ENCODE results near the gene PRPF4.

PRPF4 gene

GRCh38 chr9:113320051-113320450 is 44.6 kb downstream of the PRPF4 start:
- Histone ChIP-seq H3K4me1 (ENCODE audit: control insufficient read depth in 1 of 2, insufficient read depth in 2 of 2, low read length in 2 of 2) (no peaks in the 10 kb centered on the region), H3K9ac (ENCODE audit: low read depth in 1 of 2, low read length in 2 of 2) (no peak overlapping the region), H3K4me3 (ENCODE audit: low read depth in 1 of 2, low read length in 2 of 2) (no peak overlapping the region), H3K27ac (ENCODE audit: low read depth, low read length) (no peak overlapping the region), H3K27me3 (ENCODE audit: control insufficient read depth in 1 of 2, insufficient read depth in 2 of 2, low read length in 2 of 2) (no peaks in the 10 kb centered on the region), H3K36me3 (ENCODE audit: control insufficient read depth in 1 of 2, insufficient read depth in 2 of 2, low read length in 2 of 2) (no peaks in the 10 kb centered on the region), H3K9me3 (ENCODE audit: control insufficient read depth in 1 of 2, low read length in 2 of 2) (no peaks in the 10 kb centered on the region)

GRCh38 chr9:113322671-113323070 is 47.2 kb downstream of the PRPF4 start:
- no peak overlapping the region for H3K27ac ChIP-seq (ENCODE audit: low read depth, low read length)
- no peaks in the 10 kb centered on the region for H3K36me3 ChIP-seq (ENCODE audit: control insufficient read depth in 1 of 2, insufficient read depth in 2 of 2, low read length in 2 of 2)
- H3K27me3 ChIP-seq (ENCODE audit: control insufficient read depth in 1 of 2, insufficient read depth in 2 of 2, low read length in 2 of 2), result no peaks in the 10 kb centered on the region
- H3K4me1 ChIP-seq (ENCODE audit: control insufficient read depth in 1 of 2, insufficient read depth in 2 of 2, low read length in 2 of 2), result no peaks in the 10 kb centered on the region
- H3K9me3 ChIP-seq (ENCODE audit: control insufficient read depth in 1 of 2, low read length in 2 of 2), result no peaks in the 10 kb centered on the region
- no peak overlapping the region for H3K4me3 ChIP-seq (ENCODE audit: low read depth in 1 of 2, low read length in 2 of 2)
- H3K9ac ChIP-seq (ENCODE audit: low read depth in 1 of 2, low read length in 2 of 2), result no peak overlapping the region

- H3K9ac ChIP-seq (ENCODE audit: low read depth in 1 of 2, low read length in 2 of 2), result no peak overlapping the region
- no peak overlapping the region for H3K27ac ChIP-seq (ENCODE audit: low read depth, low read length)
- no peaks in the 10 kb centered on the region for H3K36me3 ChIP-seq (ENCODE audit: control insufficient read depth in 1 of 2, insufficient read depth in 2 of 2, low read length in 2 of 2)
- H3K4me3 ChIP-seq (ENCODE audit: low read depth in 1 of 2, low read length in 2 of 2), result no peak overlapping the region
- H3K4me1 ChIP-seq (ENCODE audit: control insufficient read depth in 1 of 2, insufficient read depth in 2 of 2, low read length in 2 of 2), result peaks cover 0 to 10% of the 10 kb centered on the region in 2 donors
- no peaks in the 10 kb centered on the region for H3K27me3 ChIP-seq (ENCODE audit: control insufficient read depth in 1 of 2, insufficient read depth in 2 of 2, low read length in 2 of 2)
- H3K9me3 ChIP-seq (ENCODE audit: control insufficient read depth in 1 of 2, low read length in 2 of 2), result no peaks in the 10 kb centered on the region
Observed at GRCh38 chr9:113326230-113326629, 50.8 kb downstream of the PRPF4 start.

- no peak overlapping the region for H3K27ac ChIP-seq (ENCODE audit: low read depth, low read length)
- peaks cover 0 to 10% of the 10 kb centered on the region in 2 donors for H3K4me1 ChIP-seq (ENCODE audit: control insufficient read depth in 1 of 2, insufficient read depth in 2 of 2, low read length in 2 of 2)
- H3K9me3 ChIP-seq (ENCODE audit: control insufficient read depth in 1 of 2, low read length in 2 of 2), result no peaks in the 10 kb centered on the region
- H3K9ac ChIP-seq (ENCODE audit: low read depth in 1 of 2, low read length in 2 of 2), result no peak overlapping the region
- peaks cover 0 to 4% of the 10 kb centered on the region in 2 donors for H3K36me3 ChIP-seq (ENCODE audit: control insufficient read depth in 1 of 2, insufficient read depth in 2 of 2, low read length in 2 of 2)
- no peak overlapping the region for H3K4me3 ChIP-seq (ENCODE audit: low read depth in 1 of 2, low read length in 2 of 2)
- no peaks in the 10 kb centered on the region for H3K27me3 ChIP-seq (ENCODE audit: control insufficient read depth in 1 of 2, insufficient read depth in 2 of 2, low read length in 2 of 2)
Observed at GRCh38 chr9:113328045-113328782, 52.8 kb downstream of the PRPF4 start.

GRCh38 chr9:113331780-113332179 is 56.3 kb downstream of the PRPF4 start:
- no peak overlapping the region for H3K9ac ChIP-seq (ENCODE audit: low read depth in 1 of 2, low read length in 2 of 2)

GRCh38 chr9:113337714-113338113 is 62.3 kb downstream of the PRPF4 start:
- H3K27ac ChIP-seq (ENCODE audit: low read depth, low read length), result no peak overlapping the region
- H3K36me3 ChIP-seq (ENCODE audit: control insufficient read depth in 1 of 2, insufficient read depth in 2 of 2, low read length in 2 of 2), result no peaks in the 10 kb centered on the region
- H3K4me1 ChIP-seq (ENCODE audit: control insufficient read depth in 1 of 2, insufficient read depth in 2 of 2, low read length in 2 of 2), result peaks cover 5 to 12% of the 10 kb centered on the region in 2 donors
- H3K4me3 ChIP-seq (ENCODE audit: low read depth in 1 of 2, low read length in 2 of 2), result no peak overlapping the region
- H3K27me3 ChIP-seq (ENCODE audit: control insufficient read depth in 1 of 2, insufficient read depth in 2 of 2, low read length in 2 of 2), result no peaks in the 10 kb centered on the region
- no peaks in the 10 kb centered on the region for H3K9me3 ChIP-seq (ENCODE audit: control insufficient read depth in 1 of 2, low read length in 2 of 2)
- no peak overlapping the region for H3K9ac ChIP-seq (ENCODE audit: low read depth in 1 of 2, low read length in 2 of 2)

More at GRCh38 chr9:113331780-113332179, 56.3 kb downstream of the PRPF4 start:
- H3K4me3 ChIP-seq (ENCODE audit: low read depth in 1 of 2, low read length in 2 of 2), result no peak overlapping the region
- no peaks in the 10 kb centered on the region for H3K27me3 ChIP-seq (ENCODE audit: control insufficient read depth in 1 of 2, insufficient read depth in 2 of 2, low read length in 2 of 2)
- H3K9me3 ChIP-seq (ENCODE audit: control insufficient read depth in 1 of 2, low read length in 2 of 2), result no peaks in the 10 kb centered on the region
- H3K4me1 ChIP-seq (ENCODE audit: control insufficient read depth in 1 of 2, insufficient read depth in 2 of 2, low read length in 2 of 2), result peaks cover 0 to 10% of the 10 kb centered on the region in 2 donors
- no peak overlapping the region for H3K27ac ChIP-seq (ENCODE audit: low read depth, low read length)
- H3K36me3 ChIP-seq (ENCODE audit: control insufficient read depth in 1 of 2, insufficient read depth in 2 of 2, low read length in 2 of 2), result peaks cover 0 to 4% of the 10 kb centered on the region in 2 donors

GRCh38 chr9:113340011-113340699 is 64.7 kb downstream of the PRPF4 start, which contains the start of gene WDR31:
WDR31 (minus strand) TSS chr9:113340275; CDS start chr9:113332022, 8,253 bp downstream.
- H3K4me3 ChIP-seq (ENCODE audit: low read depth in 1 of 2, low read length in 2 of 2), result peak within 1 kb of the TSS; percentile 80 to 83
- H3K9me3 ChIP-seq (ENCODE audit: control insufficient read depth in 1 of 2, low read length in 2 of 2), result no peaks in the 10 kb centered on the region
- H3K27me3 ChIP-seq (ENCODE audit: control insufficient read depth in 1 of 2, insufficient read depth in 2 of 2, low read length in 2 of 2), result no peaks in the 10 kb centered on the region
- H3K36me3 ChIP-seq (ENCODE audit: control insufficient read depth in 1 of 2, insufficient read depth in 2 of 2, low read length in 2 of 2), result no peaks in the 10 kb centered on the region
- H3K9ac ChIP-seq (ENCODE audit: low read depth in 1 of 2, low read length in 2 of 2), result peak within 1 kb of the TSS; percentile 38 to 68
- no peak within 1 kb of the TSS for H3K27ac ChIP-seq (ENCODE audit: low read depth, low read length)
- peaks cover 7 to 15% of the 10 kb centered on the region in 2 donors for H3K4me1 ChIP-seq (ENCODE audit: control insufficient read depth in 1 of 2, insufficient read depth in 2 of 2, low read length in 2 of 2)

GRCh38 chr9:113341712-113342410 is 66.4 kb downstream of the PRPF4 start:
- Histone ChIP-seq H3K4me3 (ENCODE audit: low read depth in 1 of 2, low read length in 2 of 2) (no peak overlapping the region), H3K9ac (ENCODE audit: low read depth in 1 of 2, low read length in 2 of 2) (no peak overlapping the region), H3K27me3 (ENCODE audit: control insufficient read depth in 1 of 2, insufficient read depth in 2 of 2, low read length in 2 of 2) (no peaks in the 10 kb centered on the region), H3K9me3 (ENCODE audit: control insufficient read depth in 1 of 2, low read length in 2 of 2) (no peaks in the 10 kb centered on the region), H3K27ac (ENCODE audit: low read depth, low read length) (no peak overlapping the region), H3K36me3 (ENCODE audit: control insufficient read depth in 1 of 2, insufficient read depth in 2 of 2, low read length in 2 of 2) (no peaks in the 10 kb centered on the region), H3K4me1 (ENCODE audit: control insufficient read depth in 1 of 2, insufficient read depth in 2 of 2, low read length in 2 of 2) (peaks cover 13 to 22% of the 10 kb centered on the region in 2 donors)
